Activated CD4-positive, alpha-beta T cell treated with anti-CD3 and anti-CD28 coated beads for 1 hour (primary cell): Measurements from ENCODE around the gene SPTLC1.
"Not testable (repeated sequence)": the region's sequence is repeated elsewhere in the genome, so short reads cannot be mapped to it uniquely, and the experiment has no call there.

ENCODE experiments used
- DNase-seq: peaks from one replicate; pipeline ENCODE4 v3.0.0-alpha.2; 2020

The SPTLC1 gene

DNA sequence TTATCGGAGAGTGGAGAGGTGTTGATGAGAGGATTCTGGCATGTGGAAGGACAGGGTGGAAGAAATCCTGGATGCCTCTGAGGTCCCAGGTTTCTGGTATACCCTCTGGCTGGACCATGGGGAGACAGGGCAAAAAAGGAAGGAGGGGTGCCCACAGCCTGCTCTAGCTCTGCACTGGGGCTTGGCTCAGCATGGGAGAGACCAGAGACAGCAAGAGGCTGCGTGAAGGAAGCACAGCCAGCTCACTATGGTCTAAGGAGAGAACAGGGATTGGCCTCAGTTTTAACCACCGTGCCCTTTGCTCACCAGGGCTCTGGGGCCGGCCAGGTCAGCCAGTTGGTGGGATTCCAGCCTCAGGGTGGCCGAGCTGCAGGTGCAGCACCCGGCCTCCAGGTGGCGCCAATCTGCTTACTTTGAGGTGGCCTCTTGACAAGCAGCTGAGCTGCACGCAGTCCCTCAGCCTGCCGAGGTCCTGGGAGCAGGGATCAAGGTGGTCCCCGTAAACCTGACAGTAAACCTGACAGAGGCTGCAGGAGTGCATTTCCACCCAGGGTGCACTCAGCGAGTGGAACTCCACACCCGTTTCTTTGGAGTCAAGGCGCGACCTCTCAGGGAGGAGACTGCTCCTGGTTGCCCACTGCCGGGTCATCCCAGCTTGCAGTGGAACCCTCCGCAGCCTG lies 25.0 kb upstream of the SPTLC1 start:
- DNase-seq, result peak; percentile 50

DNA sequence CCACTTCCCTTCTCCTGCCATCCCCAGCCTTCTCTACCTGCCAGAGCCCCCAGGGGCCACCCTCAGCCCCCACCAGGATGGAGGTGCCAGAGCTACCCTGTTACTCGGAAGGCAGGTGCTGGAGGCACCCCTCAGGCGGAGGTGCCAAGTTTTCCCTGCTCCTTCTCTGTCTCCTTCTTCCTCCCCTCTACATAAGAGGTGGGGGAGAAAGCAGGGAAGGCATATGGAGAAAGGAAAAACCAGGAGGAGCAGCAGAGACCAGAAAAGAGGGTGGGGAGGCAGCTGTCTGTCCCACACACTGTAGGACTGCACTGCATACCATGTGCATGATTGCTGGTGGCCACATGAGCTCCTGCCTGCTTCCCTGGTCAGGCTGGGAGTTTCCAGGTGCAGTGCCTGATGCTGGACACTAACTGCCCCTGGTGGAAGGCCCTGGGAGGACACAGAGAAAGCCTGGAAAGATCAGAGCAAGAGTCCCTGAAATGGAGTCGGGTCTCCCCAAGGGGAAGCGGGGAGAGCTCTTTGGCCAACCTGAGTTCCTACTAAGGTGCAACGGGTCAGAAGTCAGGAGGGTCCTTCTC lies 23.8 kb upstream of the SPTLC1 start:
- not testable (repeated sequence) for DNase-seq

DNA sequence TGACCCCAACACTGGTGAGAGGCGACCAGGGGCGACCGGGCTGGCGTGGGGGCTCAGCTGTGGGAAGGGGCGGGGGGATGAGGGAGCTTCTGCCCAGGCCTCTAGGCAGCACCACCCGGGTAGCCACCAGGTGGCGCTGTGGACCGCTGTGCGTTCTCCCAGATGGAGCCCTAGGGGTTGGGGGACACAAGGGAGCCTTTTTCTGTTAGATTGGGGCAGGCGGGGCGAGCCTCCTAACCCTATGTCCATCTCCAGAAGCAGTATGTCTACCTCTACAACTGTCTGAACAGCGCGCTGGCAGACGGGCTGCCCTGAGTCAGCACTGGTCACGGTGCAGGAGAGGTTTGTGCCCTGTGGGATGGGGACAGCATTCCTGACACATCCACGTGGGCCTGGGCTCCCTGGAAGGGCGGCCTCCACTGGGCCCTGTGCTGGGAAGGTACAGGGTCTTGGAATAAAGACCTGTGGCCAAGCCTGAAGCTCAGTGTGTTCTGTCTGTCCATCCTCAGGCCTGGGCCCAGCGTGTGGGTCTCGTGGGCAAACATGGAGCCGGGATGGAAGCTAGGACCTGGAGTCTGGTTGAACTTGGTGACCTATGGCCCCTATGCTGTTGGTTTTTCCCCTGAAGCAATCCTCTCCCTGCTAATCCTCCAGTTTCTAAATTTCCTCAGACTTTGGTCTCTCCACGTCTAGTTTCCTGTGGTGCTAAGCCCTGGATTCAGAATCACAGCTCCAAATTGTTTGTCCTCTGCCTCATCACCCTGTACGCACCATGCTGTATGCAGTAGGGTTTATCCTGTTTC lies 23.1 kb upstream of the SPTLC1 start:
- peak; percentile 55 for DNase-seq

DNA sequence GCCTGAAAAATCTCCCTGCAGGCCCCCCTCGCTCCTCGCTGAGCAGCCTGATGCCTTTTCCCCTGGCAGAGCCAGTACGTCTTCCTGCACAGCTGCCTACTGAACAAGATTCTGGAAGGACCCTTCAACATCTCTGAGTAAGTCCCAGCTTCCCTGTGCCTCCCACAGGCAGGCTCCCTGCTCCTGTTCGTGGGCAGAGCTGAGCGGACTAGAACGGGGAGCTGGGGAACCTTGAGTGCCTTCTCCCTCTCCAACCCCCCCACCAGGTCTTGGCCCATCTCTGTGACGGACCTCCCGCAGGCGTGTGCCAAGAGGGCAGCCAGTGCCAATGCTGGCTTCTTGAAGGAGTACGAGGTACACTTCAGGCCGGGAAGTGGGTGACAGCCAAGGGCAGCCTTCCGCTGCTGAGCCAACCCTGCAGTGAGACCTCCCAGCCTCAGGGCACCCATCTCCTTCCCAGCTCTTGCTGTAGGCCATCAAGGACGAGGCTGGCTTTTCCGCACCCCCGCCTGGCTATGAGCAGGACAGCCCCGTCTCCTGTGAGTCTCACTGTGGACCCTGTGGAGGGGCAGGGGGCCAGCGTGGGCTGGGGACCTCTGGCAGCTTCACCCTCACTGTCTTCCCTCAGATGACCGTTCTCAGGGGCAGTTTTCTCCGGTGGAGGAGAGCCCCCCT lies 21.1 kb upstream of the SPTLC1 start:
- no peak for DNase-seq

DNA sequence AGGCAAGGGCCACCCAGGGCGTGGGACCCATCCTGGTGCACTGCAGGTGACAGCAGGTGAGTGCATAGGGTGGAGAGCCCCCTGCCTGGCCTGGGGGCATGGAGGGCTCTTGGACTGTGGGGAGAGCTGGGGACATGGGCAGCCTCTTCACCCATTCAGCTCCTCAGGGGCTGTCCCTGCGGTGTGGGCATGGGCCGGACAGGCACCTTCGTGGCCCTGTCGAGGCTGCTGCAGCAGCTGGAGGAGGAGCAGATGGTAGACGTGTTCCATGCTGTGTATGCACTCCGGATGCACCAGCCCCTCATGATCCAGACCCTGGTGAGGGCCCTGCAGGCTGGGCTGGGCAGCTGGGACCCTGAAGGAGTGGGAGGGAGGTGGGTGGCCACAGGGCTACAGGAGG lies 20.4 kb upstream of the SPTLC1 start:
- no peak for DNase-seq

DNA sequence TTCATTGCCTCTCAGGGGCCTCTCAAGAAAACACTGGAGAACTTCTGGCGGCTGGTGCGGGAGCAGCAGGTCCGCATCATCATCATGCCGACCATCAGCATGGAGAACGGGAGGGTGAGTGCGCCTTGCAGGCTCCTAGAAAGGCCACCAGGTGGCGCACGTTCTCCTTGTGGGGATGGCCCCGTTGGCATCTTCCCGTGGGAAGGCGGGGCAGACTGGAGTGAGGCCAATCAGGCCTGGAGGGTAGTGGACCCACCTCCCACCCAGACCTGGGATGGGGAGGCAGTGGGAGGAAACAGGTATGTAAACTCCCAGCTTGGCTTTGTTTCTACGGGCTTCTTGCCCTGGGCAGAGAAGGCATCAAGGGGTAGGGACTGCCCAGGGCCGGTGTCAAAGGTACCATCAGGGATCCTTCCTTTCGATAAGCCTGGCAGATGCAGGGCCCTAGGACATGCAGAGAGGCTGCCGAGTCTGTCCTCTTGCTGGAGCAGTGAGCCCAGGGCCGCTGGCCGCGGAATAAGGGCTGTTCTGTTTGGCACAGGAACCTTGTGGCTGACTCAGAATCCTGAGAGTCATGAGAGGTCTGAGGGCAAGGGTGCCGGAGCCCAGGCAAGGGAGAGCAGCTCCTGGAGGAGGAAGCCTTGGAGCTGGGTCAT lies 18.9 kb upstream of the SPTLC1 start:
- peak; percentile 56 for DNase-seq

DNA sequence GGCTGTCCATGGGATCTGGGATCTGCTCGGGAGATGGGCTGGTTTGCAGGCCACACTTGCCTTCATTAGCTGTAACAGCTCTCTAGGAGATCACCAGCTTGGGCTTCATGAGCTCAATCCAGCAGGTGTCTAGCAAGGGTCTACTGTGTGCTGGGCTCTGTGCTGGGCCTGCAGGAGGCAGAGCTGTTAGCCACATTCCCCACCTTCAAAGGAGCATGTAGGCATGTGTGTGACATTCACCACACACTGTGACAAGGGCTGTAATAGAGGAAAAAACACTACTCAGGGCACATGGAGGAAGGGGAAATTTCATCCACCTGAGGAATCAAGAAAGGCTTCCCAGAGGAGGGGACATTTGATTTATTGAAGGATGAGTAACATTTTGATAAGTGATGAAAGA lies 17.7 kb upstream of the SPTLC1 start:
- DNase-seq, result not testable (repeated sequence)

DNA sequence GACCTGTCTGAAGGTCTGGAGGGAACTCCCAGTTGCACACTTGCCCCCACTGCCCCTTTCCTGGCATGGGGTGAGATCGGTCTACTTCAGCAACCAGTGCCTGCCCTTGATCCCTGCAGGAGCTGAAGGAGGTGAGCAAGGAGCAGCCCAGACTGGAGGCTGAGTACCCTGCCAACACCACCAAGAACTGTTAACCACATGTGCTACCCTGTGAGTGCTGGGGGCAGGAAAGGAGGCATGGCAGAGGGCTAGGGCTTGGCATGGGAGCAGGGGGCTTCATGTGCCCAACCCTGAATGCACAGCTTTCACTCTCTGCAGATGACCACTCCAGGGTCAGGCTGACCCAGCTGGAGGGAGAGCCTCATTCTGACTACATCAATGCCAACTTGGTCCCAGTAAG lies 17.3 kb upstream of the SPTLC1 start:
- no peak for DNase-seq

DNA sequence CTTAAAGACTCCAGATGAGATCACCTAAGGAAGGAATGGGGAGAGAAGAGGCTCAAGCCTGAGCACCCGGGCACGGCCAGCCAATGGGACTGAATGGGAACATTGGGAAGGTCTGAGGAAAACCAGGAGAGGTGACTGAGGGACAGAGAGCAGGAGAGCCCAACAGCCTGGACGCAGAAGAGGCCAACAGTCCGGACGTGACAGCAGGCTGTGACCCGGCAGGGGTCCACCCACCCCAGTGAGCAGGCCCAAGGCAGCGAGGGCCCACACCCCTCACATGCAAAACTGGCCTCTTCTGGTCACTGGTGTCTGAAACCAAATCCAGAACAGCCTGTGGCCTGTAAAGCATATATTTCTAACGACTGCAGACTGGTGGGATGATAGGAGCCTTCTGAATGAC lies 7.6 kb upstream of the SPTLC1 start:
- DNase-seq, result no peak

DNA sequence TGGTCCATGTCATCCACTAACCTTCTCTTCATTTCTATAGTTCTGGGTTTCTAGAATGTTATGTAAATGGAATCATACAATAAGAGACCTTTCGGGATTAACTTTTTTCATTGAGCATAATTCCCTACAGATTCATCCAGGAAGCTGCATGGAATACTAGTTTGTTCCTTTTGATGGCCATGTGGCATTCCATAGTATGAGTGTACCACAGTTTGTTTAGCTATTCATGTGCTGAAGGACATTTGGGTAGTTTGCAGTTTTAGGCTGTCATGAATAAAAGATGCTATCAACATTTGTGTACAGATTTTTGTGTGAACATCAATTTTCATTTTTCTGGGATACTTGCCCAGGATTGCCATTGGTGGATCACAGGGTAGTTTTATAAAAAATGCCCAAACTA lies 6.8 kb upstream of the SPTLC1 start:
- DNase-seq, result no peak

DNA sequence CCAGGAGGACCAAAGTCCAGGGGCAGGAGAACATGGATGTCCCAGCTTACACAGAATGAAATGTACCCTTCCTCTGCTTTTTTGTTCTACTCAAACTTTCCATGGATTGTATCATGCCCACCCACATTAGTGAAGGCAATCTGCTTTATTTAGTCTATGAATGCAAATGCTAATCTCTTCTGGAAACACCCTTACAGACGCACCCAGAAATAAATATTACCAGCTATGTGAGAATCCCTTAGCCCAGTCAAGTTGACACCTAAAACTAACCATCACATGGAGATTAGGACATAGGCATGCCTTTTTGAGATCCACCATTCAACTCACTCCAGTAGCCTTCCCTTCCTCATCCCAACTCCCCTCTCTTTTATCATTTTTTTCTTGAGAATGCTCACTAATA lies 6.1 kb upstream of the SPTLC1 start:
- DNase-seq, result no peak

DNA sequence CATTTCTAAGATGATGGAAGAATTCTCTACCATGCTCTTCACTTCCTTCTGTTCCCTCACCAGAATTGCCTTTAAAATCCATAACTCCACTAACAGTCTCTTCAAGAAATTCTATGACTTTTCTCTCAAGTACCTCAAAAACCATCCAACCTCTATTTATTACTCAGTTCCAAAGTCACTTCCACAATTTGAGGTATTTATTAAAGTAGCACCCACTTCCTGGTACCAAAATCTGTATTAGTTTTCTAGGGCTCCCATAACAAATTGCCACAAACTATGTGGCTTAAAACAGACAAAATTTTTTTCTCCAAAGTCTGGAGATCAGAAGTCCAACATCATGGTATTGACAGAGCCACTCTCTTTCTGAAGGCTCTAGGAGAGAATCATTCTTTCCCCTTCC lies 4.9 kb upstream of the SPTLC1 start:
- DNase-seq, result no peak

DNA sequence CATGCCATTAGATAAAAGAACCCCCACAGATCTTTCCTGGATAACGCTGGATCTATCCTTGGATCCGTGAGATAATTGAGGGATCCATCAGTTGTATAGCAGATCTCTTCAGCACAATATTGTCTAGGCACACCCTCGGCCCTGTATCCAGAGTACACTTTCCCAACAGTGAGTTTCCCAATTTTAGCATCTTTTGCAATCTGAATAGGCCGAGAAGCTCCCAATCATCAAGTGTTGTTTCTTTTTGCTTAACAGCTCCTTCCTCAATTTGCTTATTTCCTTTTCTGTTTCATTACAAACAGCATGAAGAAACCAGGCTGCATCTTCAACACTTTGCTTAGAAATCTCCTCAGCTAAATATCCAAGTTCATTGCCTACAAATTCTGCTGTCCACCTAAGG lies 4.4 kb upstream of the SPTLC1 start:
- no peak for DNase-seq

DNA sequence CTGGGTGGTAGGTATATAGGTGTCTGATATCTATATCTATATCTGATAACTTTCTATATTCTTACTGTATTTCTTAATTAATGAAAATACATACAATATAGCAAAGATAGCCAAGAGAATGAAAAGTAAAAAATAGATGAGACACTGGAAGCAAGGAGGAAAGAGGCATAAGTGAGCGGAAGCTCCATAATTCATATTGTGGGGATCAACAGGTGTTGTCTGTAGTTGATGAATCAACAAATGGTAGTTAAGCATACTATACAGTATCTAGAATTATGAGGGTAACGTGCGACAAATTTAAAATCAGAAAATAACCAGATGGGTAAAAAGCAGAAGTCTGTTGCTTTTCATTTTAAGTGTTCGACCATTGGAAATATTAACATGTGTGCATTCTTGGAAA lies 7.1 kb downstream of the SPTLC1 start:
- no peak for DNase-seq

DNA sequence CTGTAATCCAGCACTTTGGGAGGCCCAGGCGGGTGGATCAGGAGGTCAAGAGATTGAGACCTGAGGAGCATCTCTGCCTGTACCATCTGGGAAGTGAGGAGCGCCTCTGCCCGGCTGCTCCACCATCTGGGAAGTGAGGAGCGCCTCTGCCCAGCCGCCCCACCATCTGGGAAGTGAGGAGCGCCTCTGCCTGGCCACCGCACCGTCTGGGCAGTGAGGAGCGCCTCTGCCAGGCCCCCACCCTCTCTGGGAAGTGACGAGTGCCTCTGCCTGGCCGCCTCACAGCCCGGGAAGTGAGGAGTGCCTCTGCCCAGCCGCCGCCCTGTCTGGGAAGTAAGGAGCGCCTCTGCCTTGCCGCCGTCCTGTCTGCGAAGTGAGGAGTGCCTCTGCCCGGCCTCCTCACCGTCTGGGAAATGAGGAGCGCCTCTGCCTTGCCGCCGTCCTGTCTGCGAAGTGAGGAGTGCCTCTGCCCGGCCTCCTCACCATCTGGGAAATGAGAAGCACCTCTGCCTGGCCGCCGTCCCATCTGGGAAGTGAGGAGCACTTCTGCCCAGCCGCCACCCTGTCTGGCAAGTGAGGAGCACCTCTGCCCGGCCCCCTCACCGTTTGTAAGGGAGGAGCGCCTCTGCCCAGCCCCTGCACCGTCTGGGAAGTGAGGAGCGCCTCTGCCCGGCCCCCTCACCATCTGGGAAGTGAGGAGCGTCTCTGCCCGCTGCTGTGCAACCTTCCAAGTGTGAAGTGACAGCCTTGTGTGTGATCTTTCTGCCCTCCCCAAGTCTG lies 9.6 kb downstream of the SPTLC1 start:
- DNase-seq, result not testable (repeated sequence)

DNA sequence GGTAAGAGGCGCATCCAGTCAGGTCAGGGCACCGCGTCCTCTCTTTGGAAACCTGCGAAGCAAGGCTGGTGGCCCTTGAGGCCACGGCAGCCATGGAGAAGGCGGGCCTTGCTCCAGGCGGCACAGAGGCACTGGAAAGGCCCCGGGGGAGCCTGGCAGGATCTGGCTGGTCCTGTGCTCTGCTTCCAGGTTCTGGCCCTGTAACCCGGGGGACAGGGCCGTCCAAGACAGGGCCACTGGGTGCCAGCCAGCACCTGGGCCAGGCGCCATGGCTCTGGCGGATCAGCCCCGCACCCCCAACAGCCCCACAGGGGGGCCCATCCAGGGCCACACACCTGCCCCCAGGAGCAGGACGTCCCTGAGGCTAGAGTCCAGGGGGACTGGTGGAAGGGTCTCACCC lies 11.6 kb downstream of the SPTLC1 start:
- not testable (repeated sequence) for DNase-seq

DNA sequence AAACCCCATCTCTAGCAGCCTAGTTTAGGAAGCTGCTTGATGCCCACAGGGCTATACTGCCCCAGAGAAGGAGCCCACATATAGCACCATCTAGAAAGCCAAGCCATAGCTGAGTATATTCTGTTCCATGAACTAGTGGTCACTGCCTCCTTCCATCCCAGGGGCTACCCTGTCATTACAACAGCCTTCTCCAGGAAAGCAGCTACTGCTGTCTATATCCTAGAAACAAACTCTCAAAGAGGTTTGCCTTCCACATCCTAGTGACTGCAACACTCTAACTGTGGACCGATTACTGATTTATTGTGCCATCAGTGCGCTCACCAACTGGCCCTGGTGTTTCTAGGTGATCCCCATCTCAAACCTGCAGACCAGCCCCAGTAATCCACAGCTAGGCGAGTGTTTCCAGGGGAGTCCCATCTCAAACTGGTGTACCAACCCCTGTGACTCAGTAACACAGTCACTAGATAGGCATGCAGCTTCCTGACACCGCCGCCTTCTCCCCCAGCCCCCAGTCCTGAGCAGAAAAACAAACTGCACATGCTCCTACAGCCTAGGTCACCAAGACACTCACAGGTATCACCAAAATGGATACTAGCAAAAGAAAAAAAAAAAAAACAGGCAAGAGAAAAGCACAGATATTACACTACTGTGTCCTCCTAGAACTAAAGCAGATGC lies 14.8 kb downstream of the SPTLC1 start:
- DNase-seq, result no peak

DNA sequence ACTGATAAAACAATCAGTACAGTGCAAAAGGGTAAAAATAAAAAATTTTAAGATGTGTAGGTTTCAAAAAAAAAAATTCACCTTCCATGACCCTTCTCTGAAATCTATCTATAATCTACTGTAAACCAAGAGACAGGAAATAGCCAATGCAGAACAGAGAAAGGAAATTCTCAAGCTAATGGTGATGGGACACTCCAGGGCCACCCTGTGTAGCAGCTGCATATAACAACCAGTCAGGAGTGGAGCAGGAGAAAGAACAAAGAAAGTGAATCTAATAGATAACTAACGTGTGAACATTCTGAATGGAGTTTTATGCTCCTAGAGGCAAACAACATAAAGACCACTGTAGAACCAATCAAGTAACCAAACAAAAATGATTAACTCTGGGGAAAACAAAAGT lies 16.6 kb downstream of the SPTLC1 start:
- DNase-seq, result no peak

DNA sequence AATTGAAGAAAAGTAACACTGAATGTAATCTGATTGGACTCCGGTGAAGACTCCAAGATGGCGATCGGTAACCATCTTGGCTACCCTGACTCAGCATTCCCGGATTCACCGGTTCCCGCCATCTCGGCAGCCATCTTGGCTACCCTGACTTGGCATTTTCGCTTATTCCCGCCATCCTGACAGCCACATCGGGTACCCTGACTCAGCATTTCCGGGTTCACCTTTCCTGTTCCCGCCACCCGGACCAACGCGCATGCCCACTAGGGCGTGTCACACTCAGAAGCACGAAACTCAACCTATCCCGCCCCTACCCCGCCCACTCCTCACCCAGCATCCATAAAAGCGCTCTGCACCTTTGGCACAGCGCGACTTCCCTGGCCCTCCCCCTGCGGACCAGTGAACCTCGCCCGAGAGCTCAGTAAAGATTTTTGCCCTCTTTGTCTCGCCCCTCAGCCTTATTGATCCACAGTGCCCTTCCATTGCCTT lies 17.2 kb downstream of the SPTLC1 start:
- DNase-seq, result no peak

DNA sequence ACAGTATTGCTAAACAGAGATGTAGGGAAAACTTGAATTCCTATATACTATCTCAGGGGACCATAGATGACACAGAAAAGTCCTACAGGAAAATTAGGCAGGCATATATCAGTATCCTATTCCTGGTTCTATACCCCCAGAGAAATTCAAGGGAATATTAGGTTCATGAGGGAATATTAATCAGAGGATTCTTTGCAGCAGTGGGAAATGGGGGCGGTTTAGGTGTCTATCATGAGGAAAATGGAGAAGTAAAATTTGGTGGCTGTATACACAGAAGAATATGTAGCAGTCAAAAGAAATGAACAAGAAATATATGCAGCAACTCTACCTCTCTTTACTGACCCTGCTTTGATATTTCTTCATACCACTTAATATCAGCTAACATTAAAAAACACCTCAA lies 20.0 kb downstream of the SPTLC1 start:
- no peak for DNase-seq

DNA sequence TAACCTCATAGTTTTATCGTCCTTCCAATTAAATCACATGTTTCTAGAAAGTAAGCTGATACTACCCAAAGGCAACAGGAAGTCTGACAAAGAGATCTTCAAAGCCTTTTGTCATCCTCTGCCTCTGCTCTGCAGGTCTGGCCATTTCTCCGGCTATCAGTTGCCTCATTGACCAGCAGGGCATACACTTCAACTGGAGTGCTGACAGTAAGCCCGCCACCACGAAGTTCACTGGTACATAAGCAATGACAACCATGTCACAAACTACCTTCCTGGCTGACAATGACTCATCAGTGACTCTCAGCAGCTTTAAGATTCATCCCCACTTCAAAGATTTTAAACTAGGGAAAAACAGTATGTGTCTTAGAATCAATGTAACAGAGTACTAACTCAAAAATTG lies 20.6 kb downstream of the SPTLC1 start:
- DNase-seq, result no peak

DNA sequence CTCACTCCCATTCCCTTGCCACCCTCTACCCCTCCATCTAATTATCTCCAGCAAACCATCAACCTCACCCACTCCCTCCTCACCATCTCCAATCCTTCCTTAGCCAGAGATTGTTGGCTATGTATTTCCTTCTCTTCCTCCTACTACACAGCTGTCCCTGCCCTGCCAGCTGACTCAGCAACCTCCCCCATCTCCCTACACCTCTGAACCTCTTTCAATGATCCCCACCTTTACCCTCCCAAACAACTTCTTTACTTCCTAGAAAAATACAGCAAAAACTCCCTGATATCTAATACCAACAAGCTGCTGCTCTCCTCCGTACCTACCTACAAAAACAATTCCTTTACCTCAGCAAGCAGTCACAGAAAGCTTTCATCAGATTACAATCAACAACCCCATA lies 37.3 kb downstream of the SPTLC1 start:
- DNase-seq, result no peak
